Caco-2 (cell line): ENCODE measurements around the gene PTH1R. TPM values are rescaled to one million over a fixed set of nuclear protein-coding genes. Genes with fewer than 3 reads are reported as not detected.
A peak's percentile ranks its signal among the peaks of the same experiment; 100 is the strongest.

Source experiments
- BruUV-seq: library from RNA; stranded (reverse); fragments of 400-500 nt; replicated peaks from 2 replicates; lab custom pipeline; 2021; lab: Mats Ljungman, UMichigan
- CTCF ChIA-PET: fragments of 300-600 bp; sonication (Branson Sonifier 250); formaldehyde crosslinking; loops from one replicate; lab custom pipeline; 2022; ENCODE audit warnings: antibody characterized with exemption; lab: Charles Lee
- POLR2A ChIA-PET: fragments of 300-600 bp; sonication (Branson Sonifier 250); formaldehyde crosslinking; loops from one replicate; lab custom pipeline; 2022; ENCODE audit warnings: antibody characterized with exemption; lab: Charles Lee
- DNase-seq, 2 experiments: peaks; one replicate each; pipeline versions ENCODE4 v3.0.0 to v3.0.0-alpha.2; 2020 to 2022
- H3K27me3 ChIP-seq: replicated peaks from 2 replicates; pipeline ENCODE4 v1.6.0; 2011; ENCODE audit warnings: low read length; ENCODE audit not compliant: control insufficient read depth, insufficient read depth
- H3K36me3 ChIP-seq: 2 replicates; pipeline ENCODE4 v1.5.1; 2011; ENCODE audit warnings: low read length; ENCODE audit not compliant: control insufficient read depth, insufficient read depth
- H3K4me1 ChIP-seq: fragments of 250-450 bp; sonication (Bioruptor Pico); 2 replicates; pipeline ENCODE4 v1.5.1; 2020; ENCODE audit warnings: mild to moderate bottlenecking
- H3K4me3 ChIP-seq: 2 replicates; pipeline ENCODE4 v1.5.1; 2011; ENCODE audit warnings: low read depth, mild to moderate bottlenecking, control low read depth, low read length
- H3K9me3 ChIP-seq: fragments of 250-450 bp; sonication (Bioruptor Pico); 2 replicates; pipeline ENCODE4 v1.5.1; 2020; ENCODE audit warnings: mild to moderate bottlenecking, moderate library complexity
- H3K27ac Mint-ChIP-seq: one replicate; pipeline ENCODE4 v1.8.0; 2022; ENCODE audit warnings: mixed read lengths; ENCODE audit not compliant: unreplicated experiment
- H3K27me3 Mint-ChIP-seq: one replicate; pipeline ENCODE4 v1.8.0; 2022; ENCODE audit warnings: mixed read lengths; ENCODE audit not compliant: insufficient read depth, unreplicated experiment
- H3K36me3 Mint-ChIP-seq: one replicate; pipeline ENCODE4 v1.8.0; 2022; ENCODE audit warnings: mild to moderate bottlenecking, mixed read lengths; ENCODE audit not compliant: insufficient read depth, unreplicated experiment
- H3K4me1 Mint-ChIP-seq: one replicate; pipeline ENCODE4 v1.8.0; 2022; ENCODE audit warnings: low read depth, mixed read lengths; ENCODE audit not compliant: unreplicated experiment
- H3K4me3 Mint-ChIP-seq: one replicate; pipeline ENCODE4 v1.8.0; 2022; ENCODE audit warnings: mild to moderate bottlenecking, moderate library complexity, mixed read lengths; ENCODE audit not compliant: unreplicated experiment
- H3K9me3 Mint-ChIP-seq: one replicate; pipeline ENCODE4 v1.8.0; 2022; ENCODE audit warnings: mixed read lengths; ENCODE audit not compliant: unreplicated experiment
- CTCF ChIP-seq, 2 experiments: fragments of 200-600 bp in 1 of 2; IDR thresholded peaks; 1 replicate in 1 of 2; 2 replicates in 1 of 2; pipeline versions ENCODE4 v1.5.1 to v1.8.0; 2011 to 2022; ENCODE audit warnings: antibody characterized with exemption in 1 of 2, control low read depth in 1 of 2, inconsistent platforms in 1 of 2, low read depth in 1 of 2, low read length in 1 of 2, mild to moderate bottlenecking in 1 of 2, moderate library complexity in 1 of 2; ENCODE audit not compliant: insufficient read depth in 1 of 2, severe bottlenecking in 1 of 2, unreplicated experiment in 1 of 2
- intact Hi-C: fragments of 100-400 bp; cut with micrococcal nuclease; formaldehyde crosslinking; loops from one replicate; pipeline ENCODE4 v1.10.0; 2022; ENCODE audit not compliant: unreplicated experiment
- total RNA-seq: library from RNA; stranded (reverse); gene quantifications from 2 replicates; pipeline ENCODE4 v1.2.3, GENCODE V29; 2022

Gene PTH1R
- total RNA-seq, 1 experiment from 2014 or later, result 5.1 TPM

- ChIA-PET POLR2A (no interaction called here), CTCF (no interaction called here)
- Mint-ChIP-seq H3K27me3 (no peaks in the 10 kb centered on the region), H3K4me3 (no peak overlapping the region), H3K36me3 (peaks cover 78% of the 10 kb centered on the region), H3K27ac (peak overlapping the region; percentile 67), H3K9me3 (no peaks in the 10 kb centered on the region), H3K4me1 (peaks cover 57% of the 10 kb centered on the region)
- no peaks in the 10 kb centered on the region for H3K9me3 ChIP-seq
- intact Hi-C loops, result no loop called here
- no peaks in the 10 kb centered on the region for H3K27me3 ChIP-seq
- BruUV-seq, result no TSS peak
- TF ChIP-seq CTCF (IDR thresholded peaks at IDR 0.05; ENCODE audit: insufficient read depth in 1 of 2, low read depth in 1 of 2, low read length in 1 of 2, severe bottlenecking in 1 of 2, unreplicated experiment in 1 of 2), result no peak
- peaks cover 78% of the 10 kb centered on the region for H3K4me1 ChIP-seq
- H3K4me3 ChIP-seq, result no peak overlapping the region
- DNase-seq, result no peak
- H3K36me3 ChIP-seq, result peaks cover 7% of the 10 kb centered on the region
Measured at GRCh38 chr3:46938118-46938517, 60.6 kb downstream of the PTH1R start.

GRCh38 chr3:46939578-46940445 lies 62.3 kb downstream of the PTH1R start:
- Mint-ChIP-seq H3K27me3 (no peaks in the 10 kb centered on the region), H3K36me3 (peaks cover 83% of the 10 kb centered on the region), H3K9me3 (no peaks in the 10 kb centered on the region), H3K4me1 (peaks cover 72% of the 10 kb centered on the region), H3K4me3 (no peak overlapping the region), H3K27ac (peak overlapping the region; percentile 64)
- no TSS peak for BruUV-seq
- TF ChIP-seq CTCF (IDR thresholded peaks at IDR 0.05; ENCODE audit: insufficient read depth in 1 of 2, low read depth in 1 of 2, low read length in 1 of 2, severe bottlenecking in 1 of 2, unreplicated experiment in 1 of 2), result no peak
- DNase-seq, result no peak
- Histone ChIP-seq H3K9me3 (no peaks in the 10 kb centered on the region), H3K36me3 (peaks cover 5% of the 10 kb centered on the region), H3K4me3 (no peak overlapping the region), H3K4me1 (peaks cover 79% of the 10 kb centered on the region), H3K27me3 (no peaks in the 10 kb centered on the region)
- CTCF ChIA-PET, result interaction anchor here (0.6 to 0.8 kb wide), 2 partner anchors 16 to 21 kb away, joined by 3 to 4 read pairs; no protein-coding TSS in a partner anchor
- intact Hi-C loops, result loop anchor here (5.0 kb wide), 1 partner anchor 57 kb away; no protein-coding TSS in a partner anchor
- POLR2A ChIA-PET, result no interaction called here

GRCh38 chr3:46942076-46942475 lies 64.6 kb downstream of the PTH1R start:
- no peaks in the 10 kb centered on the region for H3K27me3 Mint-ChIP-seq
- H3K4me1 ChIP-seq, result peaks cover 81% of the 10 kb centered on the region
- H3K4me1 Mint-ChIP-seq, result peaks cover 74% of the 10 kb centered on the region
- H3K36me3 ChIP-seq, result peaks cover 7% of the 10 kb centered on the region
- no peak overlapping the region for H3K4me3 Mint-ChIP-seq
- TF ChIP-seq CTCF (IDR thresholded peaks at IDR 0.05; ENCODE audit: insufficient read depth in 1 of 2, low read depth in 1 of 2, low read length in 1 of 2, severe bottlenecking in 1 of 2, unreplicated experiment in 1 of 2), result no peak
- BruUV-seq, result no TSS peak
- no peaks in the 10 kb centered on the region for H3K9me3 Mint-ChIP-seq
- peak overlapping the region; percentile 95 for H3K27ac Mint-ChIP-seq
- DNase-seq, result no peak
- CTCF ChIA-PET, result interaction anchor here (0.6 to 1.1 kb wide), 2 partner anchors 39 to 47 kb away, joined by 3 to 4 read pairs; no protein-coding TSS in a partner anchor
- peaks cover 77% of the 10 kb centered on the region for H3K36me3 Mint-ChIP-seq
- no peaks in the 10 kb centered on the region for H3K27me3 ChIP-seq
- intact Hi-C loops, result loop anchor here (5.0 kb wide), 1 partner anchor 55 kb away; no protein-coding TSS in a partner anchor
- POLR2A ChIA-PET, result interaction anchor here (1.4 kb wide), 1 partner anchor 34 kb away, joined by 6 read pairs; the partner anchor contains the start of gene CCDC12
- H3K4me3 ChIP-seq, result no peak overlapping the region
- H3K9me3 ChIP-seq, result no peaks in the 10 kb centered on the region
